ENCODE data around the gene MYH8.

Gene MYH8

GRCh38 chr17:10380631-10381408 is 40.9 kb downstream of the MYH8 start:
- no peak for DNase-seq

- no peak for DNase-seq
Measured at GRCh38 chr17:10372906-10373305, 48.8 kb downstream of the MYH8 start, which contains the start of gene MYH13. Gene MYH13, minus strand, starts transcription at chr17:10373006. Its CDS starts 8,476 bp downstream, at chr17:10364530.

GRCh38 chr17:10370016-10370608 is 51.6 kb downstream of the MYH8 start:
- DNase-seq, result no peak

- no peak for DNase-seq
Measured at GRCh38 chr17:10369239-10369638, 52.5 kb downstream of the MYH8 start.

- DNase-seq, result no peak
Measured at GRCh38 chr17:10368561-10368960, 53.2 kb downstream of the MYH8 start.

- DNase-seq, result no peak
Measured at GRCh38 chr17:10360578-10360977, 61.2 kb downstream of the MYH8 start.

- no peak for DNase-seq
Measured at GRCh38 chr17:10357768-10358167, 64.0 kb downstream of the MYH8 start.

GRCh38 chr17:10354651-10355050 is 67.1 kb downstream of the MYH8 start:
- no peak for DNase-seq

- no peak for DNase-seq
Measured at GRCh38 chr17:10352893-10353292, 68.9 kb downstream of the MYH8 start.

- DNase-seq, result no peak
Measured at GRCh38 chr17:10349403-10349802, 72.3 kb downstream of the MYH8 start.

GRCh38 chr17:10344816-10345215 is 76.9 kb downstream of the MYH8 start:
- no peak for DNase-seq
